Astrocyte of the spinal cord (primary cell): Measurements from ENCODE around the gene SDSL.

ENCODE experiments used
- DNase-seq: peaks from one replicate; pipeline ENCODE4 v3.0.0; 2011; ENCODE audit warnings: low read depth, low spot score
- H3K4me3 ChIP-seq: 2 replicates; pipeline ENCODE4 v1.5.1; 2011; ENCODE audit warnings: low read depth, mild to moderate bottlenecking, low read length, moderate library complexity
- in situ Hi-C: cut with HindIII; loops from 2 replicates; pipeline ENCODE4 v1.10.0; 2017; ENCODE audit warnings: low sequenced_read_pairs
- TF ChIP-seq, protein P1 (sequence below): IDR thresholded peaks from 2 replicates; pipeline ENCODE4 v1.5.1; 2012; ENCODE audit warnings: low read depth, mild to moderate bottlenecking, low read length, inconsistent platforms

SDSL gene

DNA sequence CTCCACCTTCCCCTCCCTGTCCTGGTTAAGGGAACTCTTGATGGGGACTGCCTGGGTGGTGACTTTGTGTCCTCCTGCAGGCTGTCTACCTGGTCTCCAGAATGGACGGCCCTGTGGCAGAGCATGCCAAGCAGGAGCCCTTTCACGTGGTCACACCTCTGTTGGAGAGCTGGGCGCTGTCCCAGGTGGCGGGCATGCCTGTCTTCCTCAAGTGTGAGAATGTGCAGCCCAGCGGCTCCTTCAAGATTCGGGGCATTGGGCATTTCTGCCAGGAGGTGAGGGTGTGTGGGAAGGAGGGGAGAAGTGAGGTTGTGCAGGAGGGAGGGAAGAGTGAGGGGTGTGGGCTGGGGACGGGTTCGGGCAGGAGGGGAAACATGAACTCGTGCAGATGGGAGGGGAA is 5.7 kb downstream of the SDSL start:
- in situ Hi-C loops, result no loop called here
- TF ChIP-seq, protein P1, sequence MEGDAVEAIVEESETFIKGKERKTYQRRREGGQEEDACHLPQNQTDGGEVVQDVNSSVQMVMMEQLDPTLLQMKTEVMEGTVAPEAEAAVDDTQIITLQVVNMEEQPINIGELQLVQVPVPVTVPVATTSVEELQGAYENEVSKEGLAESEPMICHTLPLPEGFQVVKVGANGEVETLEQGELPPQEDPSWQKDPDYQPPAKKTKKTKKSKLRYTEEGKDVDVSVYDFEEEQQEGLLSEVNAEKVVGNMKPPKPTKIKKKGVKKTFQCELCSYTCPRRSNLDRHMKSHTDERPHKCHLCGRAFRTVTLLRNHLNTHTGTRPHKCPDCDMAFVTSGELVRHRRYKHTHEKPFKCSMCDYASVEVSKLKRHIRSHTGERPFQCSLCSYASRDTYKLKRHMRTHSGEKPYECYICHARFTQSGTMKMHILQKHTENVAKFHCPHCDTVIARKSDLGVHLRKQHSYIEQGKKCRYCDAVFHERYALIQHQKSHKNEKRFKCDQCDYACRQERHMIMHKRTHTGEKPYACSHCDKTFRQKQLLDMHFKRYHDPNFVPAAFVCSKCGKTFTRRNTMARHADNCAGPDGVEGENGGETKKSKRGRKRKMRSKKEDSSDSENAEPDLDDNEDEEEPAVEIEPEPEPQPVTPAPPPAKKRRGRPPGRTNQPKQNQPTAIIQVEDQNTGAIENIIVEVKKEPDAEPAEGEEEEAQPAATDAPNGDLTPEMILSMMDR, result no peak
- DNase-seq, result no peak
- H3K4me3 ChIP-seq, result no peak overlapping the region

DNA sequence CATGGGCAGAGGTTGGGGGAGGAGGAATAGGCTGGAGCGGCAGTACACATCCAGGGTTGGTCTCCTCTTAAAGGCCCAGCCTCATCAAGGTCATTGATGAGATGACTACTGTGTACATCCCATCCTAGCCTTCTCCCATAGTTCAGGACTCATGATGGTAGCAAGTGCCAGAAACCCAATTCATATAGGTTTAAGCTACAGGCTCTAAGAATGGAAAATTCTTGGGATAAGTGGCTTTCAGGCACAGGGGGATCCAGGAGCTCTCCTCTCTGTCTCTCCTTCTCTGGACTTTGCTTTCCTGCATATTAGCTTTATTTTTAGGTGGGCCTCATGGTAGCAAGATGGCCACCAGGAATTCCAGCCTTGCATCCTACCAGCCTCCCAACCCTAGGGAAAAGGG is 6.3 kb downstream of the SDSL start:
- no peak overlapping the region for H3K4me3 ChIP-seq
- in situ Hi-C loops, result no loop called here
- TF ChIP-seq, protein P1, result no peak
- DNase-seq, result no peak

DNA sequence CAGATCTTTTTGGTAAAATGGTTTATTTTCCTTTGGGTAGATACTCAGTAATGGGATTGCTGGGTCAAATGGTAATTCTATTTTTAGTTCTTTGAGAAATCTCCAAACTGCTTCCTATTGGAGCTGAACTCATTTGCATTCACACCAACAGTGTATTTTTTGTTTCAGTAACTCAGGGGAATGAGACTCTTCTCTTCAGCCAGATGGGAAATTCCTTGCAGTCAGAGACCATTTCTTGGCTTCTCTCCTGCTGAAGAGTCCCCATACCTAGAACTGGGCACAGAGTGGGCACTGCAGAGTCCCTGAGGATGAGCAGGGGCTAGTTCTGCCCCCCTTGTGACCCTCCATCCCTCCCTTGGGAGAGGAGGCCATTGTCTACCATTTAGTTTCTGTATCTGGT is 10.8 kb downstream of the SDSL start:
- DNase-seq, result no peak
- no peak overlapping the region for H3K4me3 ChIP-seq
- TF ChIP-seq, protein P1, result no peak
- in situ Hi-C loops, result no loop called here

DNA sequence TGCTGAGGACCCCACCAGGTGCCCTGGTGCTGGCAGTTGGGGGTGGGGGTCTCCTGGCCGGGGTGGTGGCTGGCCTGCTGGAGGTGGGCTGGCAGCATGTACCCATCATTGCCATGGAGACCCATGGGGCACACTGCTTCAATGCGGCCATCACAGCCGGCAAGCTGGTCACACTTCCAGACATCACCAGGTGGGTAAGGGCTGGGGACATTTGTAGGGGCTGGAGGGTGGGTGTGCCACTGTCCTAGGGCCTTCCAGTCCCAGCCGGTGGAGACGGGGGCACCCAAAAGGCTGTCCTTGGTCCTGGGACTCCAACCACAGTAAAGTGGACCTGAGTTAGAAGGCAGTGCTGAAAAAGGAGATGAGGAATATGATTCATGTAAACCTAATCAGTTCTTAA is 13.2 kb downstream of the SDSL start:
- TF ChIP-seq, protein P1, result no peak
- in situ Hi-C loops, result no loop called here
- no peak for DNase-seq
- no peak overlapping the region for H3K4me3 ChIP-seq

DNA sequence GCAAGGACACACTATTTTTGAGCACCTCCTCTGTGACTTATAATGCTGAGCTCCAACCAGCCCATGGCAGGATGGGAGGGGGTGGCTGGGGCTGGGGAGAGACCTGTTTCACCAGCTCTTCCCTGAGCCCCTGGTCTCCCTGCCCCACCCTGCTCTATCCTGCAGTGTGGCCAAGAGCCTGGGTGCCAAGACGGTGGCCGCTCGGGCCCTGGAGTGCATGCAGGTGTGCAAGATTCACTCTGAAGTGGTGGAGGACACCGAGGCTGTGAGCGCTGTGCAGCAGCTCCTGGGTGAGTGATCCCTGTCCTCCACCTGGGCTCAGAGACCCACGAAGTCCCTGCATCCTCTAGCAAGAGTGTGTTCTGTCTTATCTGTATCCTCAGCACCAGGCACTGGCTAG is 14.4 kb downstream of the SDSL start:
- DNase-seq, result no peak

DNA sequence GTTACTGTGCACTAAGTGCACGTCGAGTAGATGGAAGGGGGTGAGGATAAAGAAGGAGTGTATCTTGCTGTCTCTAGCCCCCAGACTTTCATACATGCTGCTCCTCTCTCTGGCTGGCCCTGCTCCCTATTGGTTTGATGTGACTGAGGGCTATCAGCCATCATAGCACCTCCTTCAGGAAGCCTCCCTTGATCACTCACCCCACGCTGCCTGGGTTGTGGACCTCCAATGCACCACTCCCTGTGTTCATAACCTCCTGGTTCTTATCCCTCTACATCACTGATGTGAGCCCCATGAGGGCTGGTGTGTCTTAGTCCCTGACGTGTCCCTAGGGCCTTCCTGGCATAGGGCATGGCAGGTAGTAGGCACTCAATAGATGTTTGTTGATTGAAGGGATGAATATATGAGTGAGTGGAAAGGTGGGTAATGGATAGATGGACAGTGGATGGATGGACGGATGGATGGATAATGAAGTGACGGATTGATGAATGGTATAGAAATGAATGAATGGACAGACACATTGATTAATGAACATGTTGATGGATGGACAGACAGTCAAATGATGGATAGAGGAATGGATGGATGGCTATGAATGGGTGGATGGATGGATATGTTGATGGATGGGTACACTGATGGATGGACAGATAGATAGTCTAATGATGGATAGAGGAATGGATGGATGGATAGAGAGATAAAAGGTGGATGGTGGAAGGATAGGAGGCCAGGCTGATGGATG is 15.0 kb downstream of the SDSL start:
- TF ChIP-seq, protein P1, result no peak
- in situ Hi-C loops, result no loop called here
- no peak overlapping the region for H3K4me3 ChIP-seq
- no peak for DNase-seq

More for the DNA sequence above, 14.4 kb downstream of the SDSL start:
- in situ Hi-C loops, result no loop called here
- H3K4me3 ChIP-seq, result no peak overlapping the region
- TF ChIP-seq, protein P1, result no peak
